Muscle layer of colon (tissue), 2 donors: Measurements from ENCODE around the gene CTNNA3.

Source experiments
- H3K27ac ChIP-seq: one replicate; pipeline ENCODE4 v1.7.0; 2013; ENCODE audit warnings: low read depth, mild to moderate bottlenecking, low read length, moderate library complexity
- H3K27me3 ChIP-seq, 2 donors: one replicate each; pipeline ENCODE4 v1.7.0; 2013; ENCODE audit warnings: low read length in 2 of 2, mild to moderate bottlenecking in 2 of 2; ENCODE audit not compliant: insufficient read depth in 2 of 2, control insufficient read depth in 1 of 2
- H3K36me3 ChIP-seq: one replicate; pipeline ENCODE4 v1.7.0; 2013; ENCODE audit warnings: mild to moderate bottlenecking, low read length; ENCODE audit not compliant: insufficient read depth
- H3K4me1 ChIP-seq: one replicate; pipeline ENCODE4 v1.7.0; 2013; ENCODE audit warnings: mild to moderate bottlenecking, low read length; ENCODE audit not compliant: insufficient read depth
- H3K4me3 ChIP-seq, 2 donors: one replicate each; pipeline ENCODE4 v1.7.0; 2013; ENCODE audit warnings: low read length in 2 of 2, low read depth in 1 of 2, mild to moderate bottlenecking in 1 of 2, moderate library complexity in 1 of 2
- H3K9ac ChIP-seq: one replicate; pipeline ENCODE4 v1.7.0; 2013; ENCODE audit warnings: low read length
- H3K9me3 ChIP-seq: one replicate; pipeline ENCODE4 v1.7.0; 2013; ENCODE audit warnings: mild to moderate bottlenecking, low read length
- donor health status: abdominal sarcoma.
- donor health status: Adenocarcinoma of cecum.

CTNNA3 gene

DNA sequence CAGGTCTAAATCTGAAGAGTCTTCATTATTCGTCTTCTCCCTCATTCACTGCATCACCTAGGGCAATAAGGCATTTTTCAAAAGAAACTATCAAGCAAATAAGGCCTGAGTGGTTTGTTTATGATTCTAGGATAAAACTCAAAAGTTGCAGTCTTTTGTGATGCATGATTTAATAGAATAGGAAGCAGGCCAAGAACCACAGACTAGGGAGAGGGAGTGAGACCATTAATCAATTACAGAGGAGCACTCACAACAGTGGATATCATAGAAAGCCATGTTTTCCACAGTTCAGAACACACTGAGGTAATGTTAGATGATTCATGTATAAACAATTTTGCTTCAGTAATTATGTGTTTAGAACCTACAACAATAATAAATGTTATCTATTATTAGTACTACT is 858.0 kb downstream of the CTNNA3 start:
- H3K9ac ChIP-seq, result no peak overlapping the region
- H3K4me1 ChIP-seq, result no peaks in the 10 kb centered on the region
- H3K27me3 ChIP-seq, result no peaks in the 10 kb centered on the region
- H3K4me3 ChIP-seq, result no peak overlapping the region
- H3K36me3 ChIP-seq, result no peaks in the 10 kb centered on the region
- H3K27ac ChIP-seq, result no peak overlapping the region
- no peaks in the 10 kb centered on the region for H3K9me3 ChIP-seq

GRCh38 chr10:66837335-66837734 is 858.7 kb downstream of the CTNNA3 start:
- Histone ChIP-seq H3K9ac (no peak overlapping the region), H3K27ac (no peak overlapping the region), H3K36me3 (no peaks in the 10 kb centered on the region), H3K4me1 (no peaks in the 10 kb centered on the region), H3K4me3 (no peak overlapping the region), H3K27me3 (no peaks in the 10 kb centered on the region), H3K9me3 (no peaks in the 10 kb centered on the region)

DNA sequence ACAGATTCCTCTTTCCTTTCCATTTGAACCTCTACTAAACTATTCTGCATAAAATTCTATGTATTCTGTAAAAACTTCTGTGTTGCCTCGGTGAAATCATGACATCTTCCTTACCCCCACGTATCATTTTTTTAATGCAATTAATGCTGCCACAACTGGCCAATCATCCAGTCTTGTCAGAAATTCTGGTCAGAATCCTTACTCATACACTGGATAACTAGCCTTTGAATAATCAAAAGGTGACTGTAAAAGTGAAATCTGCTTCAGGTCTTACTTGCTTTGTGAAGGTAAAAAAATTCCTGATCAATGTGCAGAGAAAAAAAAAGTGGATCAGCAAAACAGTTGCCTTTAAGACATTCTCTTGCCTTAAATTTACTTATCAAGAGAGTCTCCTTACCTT is 859.2 kb downstream of the CTNNA3 start:
- H3K27ac ChIP-seq, result no peak overlapping the region
- no peaks in the 10 kb centered on the region for H3K9me3 ChIP-seq
- no peaks in the 10 kb centered on the region for H3K27me3 ChIP-seq
- no peak overlapping the region for H3K9ac ChIP-seq
- H3K4me1 ChIP-seq, result no peaks in the 10 kb centered on the region
- no peaks in the 10 kb centered on the region for H3K36me3 ChIP-seq
- no peak overlapping the region for H3K4me3 ChIP-seq

- Histone ChIP-seq H3K27ac (no peak overlapping the region), H3K4me1 (no peaks in the 10 kb centered on the region), H3K9me3 (no peaks in the 10 kb centered on the region), H3K4me3 (no peak overlapping the region), H3K9ac (no peak overlapping the region), H3K36me3 (no peaks in the 10 kb centered on the region), H3K27me3 (no peaks in the 10 kb centered on the region)
Observed at GRCh38 chr10:66836057-66836456, 859.9 kb downstream of the CTNNA3 start.

GRCh38 chr10:66835400-66835799 is 860.6 kb downstream of the CTNNA3 start:
- no peaks in the 10 kb centered on the region for H3K4me1 ChIP-seq
- no peak overlapping the region for H3K27ac ChIP-seq
- H3K27me3 ChIP-seq, result no peaks in the 10 kb centered on the region
- H3K9ac ChIP-seq, result no peak overlapping the region
- no peaks in the 10 kb centered on the region for H3K36me3 ChIP-seq
- H3K9me3 ChIP-seq, result no peaks in the 10 kb centered on the region
- no peak overlapping the region for H3K4me3 ChIP-seq

GRCh38 chr10:66834802-66835201 is 861.2 kb downstream of the CTNNA3 start:
- Histone ChIP-seq H3K36me3 (no peaks in the 10 kb centered on the region), H3K4me3 (no peak overlapping the region), H3K9ac (no peak overlapping the region), H3K4me1 (no peaks in the 10 kb centered on the region), H3K27ac (no peak overlapping the region), H3K9me3 (no peaks in the 10 kb centered on the region), H3K27me3 (no peaks in the 10 kb centered on the region)

DNA sequence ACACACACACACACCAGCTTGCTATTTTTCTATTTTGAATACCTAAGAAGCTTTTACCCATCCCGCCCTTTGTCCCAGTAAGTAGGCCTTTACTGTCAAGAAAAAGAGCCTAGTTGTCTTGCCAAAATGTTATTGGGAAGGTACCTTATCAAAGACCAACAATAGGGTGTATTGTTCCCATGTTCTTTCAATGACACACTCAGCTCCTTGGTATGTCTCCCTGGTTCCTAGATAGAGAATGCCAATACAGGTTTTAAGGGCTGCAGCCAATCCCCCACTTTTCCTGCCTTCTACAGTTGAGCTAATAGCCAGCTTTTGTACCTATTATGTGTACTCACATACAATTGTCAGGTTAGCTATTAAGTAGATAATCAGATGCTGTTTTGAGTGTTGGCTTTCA is 862.1 kb downstream of the CTNNA3 start:
- H3K9me3 ChIP-seq, result no peaks in the 10 kb centered on the region
- H3K27ac ChIP-seq, result no peak overlapping the region
- H3K36me3 ChIP-seq, result no peaks in the 10 kb centered on the region
- no peaks in the 10 kb centered on the region for H3K4me1 ChIP-seq
- H3K4me3 ChIP-seq, result no peak overlapping the region
- H3K27me3 ChIP-seq, result no peaks in the 10 kb centered on the region
- H3K9ac ChIP-seq, result no peak overlapping the region

GRCh38 chr10:66832781-66833422 is 863.1 kb downstream of the CTNNA3 start:
- Histone ChIP-seq H3K9ac (no peak overlapping the region), H3K4me3 (no peak overlapping the region), H3K4me1 (no peaks in the 10 kb centered on the region), H3K9me3 (no peaks in the 10 kb centered on the region), H3K27me3 (no peaks in the 10 kb centered on the region), H3K27ac (no peak overlapping the region), H3K36me3 (no peaks in the 10 kb centered on the region)

DNA sequence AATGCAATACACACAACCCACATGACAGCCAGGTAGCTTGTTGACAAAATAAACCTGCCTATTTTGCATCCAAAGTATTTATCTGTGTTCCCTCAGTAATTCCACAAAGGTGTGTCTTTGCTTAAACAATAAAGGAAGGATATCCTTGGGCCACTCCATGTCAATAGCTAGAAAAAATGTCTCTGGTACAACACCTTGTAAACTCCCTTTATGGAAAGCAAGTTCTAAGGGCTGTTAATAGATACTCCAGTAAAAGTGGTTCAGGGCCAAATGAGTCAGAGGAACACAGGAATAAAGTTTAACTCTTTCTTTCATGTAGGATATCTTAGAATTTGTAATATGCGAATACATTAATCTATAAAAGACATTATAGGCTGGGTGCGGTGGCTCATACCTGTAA is 867.0 kb downstream of the CTNNA3 start:
- no peaks in the 10 kb centered on the region for H3K9me3 ChIP-seq
- no peak overlapping the region for H3K27ac ChIP-seq
- no peaks in the 10 kb centered on the region for H3K36me3 ChIP-seq
- H3K27me3 ChIP-seq, result no peaks in the 10 kb centered on the region
- H3K9ac ChIP-seq, result no peak overlapping the region
- no peak overlapping the region for H3K4me3 ChIP-seq
- H3K4me1 ChIP-seq, result no peaks in the 10 kb centered on the region

DNA sequence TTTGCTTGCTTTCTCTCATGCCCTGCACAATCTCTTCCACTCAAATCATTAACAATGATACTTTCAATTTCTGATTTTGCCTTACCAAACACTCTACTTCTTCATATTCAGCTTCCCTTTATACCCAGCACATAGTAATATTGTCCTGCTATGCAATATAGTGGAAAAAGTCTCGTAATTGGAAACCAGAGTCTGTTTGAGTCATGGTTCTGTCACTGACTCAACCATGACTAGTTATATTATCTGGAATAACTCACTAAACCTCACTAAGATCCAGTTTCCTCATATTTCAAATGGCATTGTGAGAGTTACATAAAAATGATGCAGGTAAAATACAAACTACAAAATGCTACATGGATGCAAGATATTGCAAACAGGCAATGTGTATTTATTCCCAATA is 868.6 kb downstream of the CTNNA3 start:
- Histone ChIP-seq H3K27me3 (no peaks in the 10 kb centered on the region), H3K9ac (no peak overlapping the region), H3K4me3 (no peak overlapping the region), H3K4me1 (no peaks in the 10 kb centered on the region), H3K36me3 (no peaks in the 10 kb centered on the region), H3K27ac (no peak overlapping the region), H3K9me3 (no peaks in the 10 kb centered on the region)

- Histone ChIP-seq H3K4me3 (no peak overlapping the region), H3K36me3 (no peaks in the 10 kb centered on the region), H3K9me3 (no peaks in the 10 kb centered on the region), H3K4me1 (no peaks in the 10 kb centered on the region), H3K27ac (no peak overlapping the region), H3K9ac (no peak overlapping the region), H3K27me3 (no peaks in the 10 kb centered on the region)
Observed at GRCh38 chr10:66823301-66823700, 872.7 kb downstream of the CTNNA3 start.

DNA sequence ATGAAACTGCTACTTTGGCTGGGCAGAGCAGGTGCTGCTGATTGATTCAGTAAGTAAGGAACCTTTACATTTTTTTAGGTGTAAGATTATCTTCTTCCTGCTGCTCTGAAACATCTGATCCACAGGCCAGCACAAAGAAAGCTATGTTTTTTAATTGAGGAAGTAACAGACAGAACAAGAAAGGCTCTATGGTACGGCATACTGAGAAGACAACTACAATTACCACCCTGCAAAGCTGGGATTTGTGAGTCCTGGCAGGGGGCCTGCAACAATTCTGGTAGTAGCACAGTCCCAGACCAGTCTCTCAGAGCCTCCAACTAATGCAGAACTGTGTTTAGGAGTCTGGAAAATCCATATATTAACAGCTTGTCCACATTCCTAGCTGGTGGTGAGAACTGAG is 873.2 kb downstream of the CTNNA3 start:
- Histone ChIP-seq H3K36me3 (no peaks in the 10 kb centered on the region), H3K27me3 (no peaks in the 10 kb centered on the region), H3K4me3 (no peak overlapping the region), H3K9ac (no peak overlapping the region), H3K9me3 (no peaks in the 10 kb centered on the region), H3K27ac (no peak overlapping the region), H3K4me1 (no peaks in the 10 kb centered on the region)
